ENCODE results near the gene ZNF76.

ZNF76 gene

GRCh38 chr6:35219683-35220326 is 39.7 kb upstream of the ZNF76 start:
- no peak for DNase-seq (ENCODE audit: low read depth)
- Histone ChIP-seq H3K36me3 (ENCODE audit: control insufficient read depth, insufficient read depth, low read length, severe bottlenecking) (no peaks in the 10 kb centered on the region), H3K4me1 (ENCODE audit: control insufficient read depth, insufficient read depth, low read length) (peaks cover 27% of the 10 kb centered on the region), H3K9ac (ENCODE audit: low read length) (no peak overlapping the region), H3K4me3 (ENCODE audit: low read length) (no peak overlapping the region), H3K27me3 (replicated peaks; ENCODE audit: control insufficient read depth, insufficient read depth, low read length) (no peaks in the 10 kb centered on the region), H3K9me3 (ENCODE audit: control insufficient read depth, low read length) (no peaks in the 10 kb centered on the region)

GRCh38 chr6:35220711-35221110 is 38.8 kb upstream of the ZNF76 start:
- no peak overlapping the region for H3K9ac ChIP-seq (ENCODE audit: low read length)
- H3K4me1 ChIP-seq (ENCODE audit: control insufficient read depth, insufficient read depth, low read length): peaks cover 19% of the 10 kb centered on the region
- H3K36me3 ChIP-seq (ENCODE audit: control insufficient read depth, insufficient read depth, low read length, severe bottlenecking): no peaks in the 10 kb centered on the region
- no peaks in the 10 kb centered on the region for H3K9me3 ChIP-seq (ENCODE audit: control insufficient read depth, low read length)
- H3K27me3 ChIP-seq (replicated peaks; ENCODE audit: control insufficient read depth, insufficient read depth, low read length): no peaks in the 10 kb centered on the region
- no peak for DNase-seq (ENCODE audit: low read depth)
- no peak overlapping the region for H3K4me3 ChIP-seq (ENCODE audit: low read length)

- Histone ChIP-seq H3K4me3 (ENCODE audit: low read length) (no peak overlapping the region), H3K9ac (ENCODE audit: low read length) (no peak overlapping the region), H3K36me3 (ENCODE audit: control insufficient read depth, insufficient read depth, low read length, severe bottlenecking) (no peaks in the 10 kb centered on the region), H3K4me1 (ENCODE audit: control insufficient read depth, insufficient read depth, low read length) (peaks cover 4% of the 10 kb centered on the region), H3K9me3 (ENCODE audit: control insufficient read depth, low read length) (no peaks in the 10 kb centered on the region), H3K27me3 (replicated peaks; ENCODE audit: control insufficient read depth, insufficient read depth, low read length) (no peaks in the 10 kb centered on the region)
- no peak for DNase-seq (ENCODE audit: low read depth)
Measured at GRCh38 chr6:35223396-35223795, 36.1 kb upstream of the ZNF76 start.

- Histone ChIP-seq H3K27me3 (replicated peaks; ENCODE audit: control insufficient read depth, insufficient read depth, low read length) (no peaks in the 10 kb centered on the region), H3K4me1 (ENCODE audit: control insufficient read depth, insufficient read depth, low read length) (no peaks in the 10 kb centered on the region), H3K4me3 (ENCODE audit: low read length) (no peak overlapping the region), H3K9ac (ENCODE audit: low read length) (no peak overlapping the region), H3K36me3 (ENCODE audit: control insufficient read depth, insufficient read depth, low read length, severe bottlenecking) (no peaks in the 10 kb centered on the region), H3K9me3 (ENCODE audit: control insufficient read depth, low read length) (no peaks in the 10 kb centered on the region)
- no peak for DNase-seq (ENCODE audit: low read depth)
Measured at GRCh38 chr6:35224720-35225119, 34.8 kb upstream of the ZNF76 start.

- no peak overlapping the region for H3K4me3 ChIP-seq (ENCODE audit: low read length)
- H3K4me1 ChIP-seq (ENCODE audit: control insufficient read depth, insufficient read depth, low read length): peaks cover 10% of the 10 kb centered on the region
- H3K9ac ChIP-seq (ENCODE audit: low read length): no peak overlapping the region
- peaks cover 2% of the 10 kb centered on the region for H3K36me3 ChIP-seq (ENCODE audit: control insufficient read depth, insufficient read depth, low read length, severe bottlenecking)
- no peaks in the 10 kb centered on the region for H3K9me3 ChIP-seq (ENCODE audit: control insufficient read depth, low read length)
- DNase-seq (ENCODE audit: low read depth): no peak
- H3K27me3 ChIP-seq (replicated peaks; ENCODE audit: control insufficient read depth, insufficient read depth, low read length): no peaks in the 10 kb centered on the region
Measured at GRCh38 chr6:35228481-35228880, 31.1 kb upstream of the ZNF76 start.

GRCh38 chr6:35229304-35229703 is 30.2 kb upstream of the ZNF76 start:
- Histone ChIP-seq H3K27me3 (replicated peaks; ENCODE audit: control insufficient read depth, insufficient read depth, low read length) (no peaks in the 10 kb centered on the region), H3K4me3 (ENCODE audit: low read length) (no peak overlapping the region), H3K4me1 (ENCODE audit: control insufficient read depth, insufficient read depth, low read length) (peaks cover 10% of the 10 kb centered on the region), H3K9ac (ENCODE audit: low read length) (no peak overlapping the region), H3K36me3 (ENCODE audit: control insufficient read depth, insufficient read depth, low read length, severe bottlenecking) (peaks cover 9% of the 10 kb centered on the region), H3K9me3 (ENCODE audit: control insufficient read depth, low read length) (no peaks in the 10 kb centered on the region)
- no peak for DNase-seq (ENCODE audit: low read depth)

- Histone ChIP-seq H3K36me3 (ENCODE audit: control insufficient read depth, insufficient read depth, low read length, severe bottlenecking) (peaks cover 13% of the 10 kb centered on the region), H3K9me3 (ENCODE audit: control insufficient read depth, low read length) (peaks cover 4% of the 10 kb centered on the region), H3K27me3 (replicated peaks; ENCODE audit: control insufficient read depth, insufficient read depth, low read length) (no peaks in the 10 kb centered on the region), H3K4me3 (ENCODE audit: low read length) (no peak overlapping the region), H3K4me1 (ENCODE audit: control insufficient read depth, insufficient read depth, low read length) (peaks cover 10% of the 10 kb centered on the region), H3K9ac (ENCODE audit: low read length) (no peak overlapping the region)
- no peak for DNase-seq (ENCODE audit: low read depth)
Measured at GRCh38 chr6:35230498-35230897, 29.0 kb upstream of the ZNF76 start.

GRCh38 chr6:35230950-35231349 is 28.6 kb upstream of the ZNF76 start:
- no peak overlapping the region for H3K9ac ChIP-seq (ENCODE audit: low read length)
- H3K9me3 ChIP-seq (ENCODE audit: control insufficient read depth, low read length): peaks cover 4% of the 10 kb centered on the region
- peaks cover 10% of the 10 kb centered on the region for H3K4me1 ChIP-seq (ENCODE audit: control insufficient read depth, insufficient read depth, low read length)
- H3K4me3 ChIP-seq (ENCODE audit: low read length): no peak overlapping the region
- peaks cover 13% of the 10 kb centered on the region for H3K36me3 ChIP-seq (ENCODE audit: control insufficient read depth, insufficient read depth, low read length, severe bottlenecking)
- no peak for DNase-seq (ENCODE audit: low read depth)
- no peaks in the 10 kb centered on the region for H3K27me3 ChIP-seq (replicated peaks; ENCODE audit: control insufficient read depth, insufficient read depth, low read length)

GRCh38 chr6:35231563-35231962 is 28.0 kb upstream of the ZNF76 start:
- Histone ChIP-seq H3K9me3 (ENCODE audit: control insufficient read depth, low read length) (peaks cover 4% of the 10 kb centered on the region), H3K27me3 (replicated peaks; ENCODE audit: control insufficient read depth, insufficient read depth, low read length) (no peaks in the 10 kb centered on the region), H3K36me3 (ENCODE audit: control insufficient read depth, insufficient read depth, low read length, severe bottlenecking) (peaks cover 13% of the 10 kb centered on the region), H3K4me3 (ENCODE audit: low read length) (no peak overlapping the region), H3K4me1 (ENCODE audit: control insufficient read depth, insufficient read depth, low read length) (peaks cover 10% of the 10 kb centered on the region), H3K9ac (ENCODE audit: low read length) (no peak overlapping the region)
- DNase-seq (ENCODE audit: low read depth): no peak

GRCh38 chr6:35234901-35235300 is 24.6 kb upstream of the ZNF76 start:
- H3K4me1 ChIP-seq (ENCODE audit: control insufficient read depth, insufficient read depth, low read length): peaks cover 10% of the 10 kb centered on the region
- no peak overlapping the region for H3K9ac ChIP-seq (ENCODE audit: low read length)
- no peak for DNase-seq (ENCODE audit: low read depth)
- no peak overlapping the region for H3K4me3 ChIP-seq (ENCODE audit: low read length)
- H3K27me3 ChIP-seq (replicated peaks; ENCODE audit: control insufficient read depth, insufficient read depth, low read length): no peaks in the 10 kb centered on the region
- H3K9me3 ChIP-seq (ENCODE audit: control insufficient read depth, low read length): peaks cover 4% of the 10 kb centered on the region
- H3K36me3 ChIP-seq (ENCODE audit: control insufficient read depth, insufficient read depth, low read length, severe bottlenecking): peaks cover 18% of the 10 kb centered on the region

- Histone ChIP-seq H3K4me1 (ENCODE audit: control insufficient read depth, insufficient read depth, low read length) (peaks cover under 1% of the 10 kb centered on the region), H3K36me3 (ENCODE audit: control insufficient read depth, insufficient read depth, low read length, severe bottlenecking) (peaks cover 23% of the 10 kb centered on the region)
Measured at GRCh38 chr6:35236223-35236622, 23.3 kb upstream of the ZNF76 start.

GRCh38 chr6:35237476-35237875 is 22.1 kb upstream of the ZNF76 start:
- peaks cover 4% of the 10 kb centered on the region for H3K9me3 ChIP-seq (ENCODE audit: control insufficient read depth, low read length)
- H3K4me3 ChIP-seq (ENCODE audit: low read length): no peak overlapping the region
- H3K4me1 ChIP-seq (ENCODE audit: control insufficient read depth, insufficient read depth, low read length): peaks cover 7% of the 10 kb centered on the region
- peaks cover 21% of the 10 kb centered on the region for H3K36me3 ChIP-seq (ENCODE audit: control insufficient read depth, insufficient read depth, low read length, severe bottlenecking)
- no peaks in the 10 kb centered on the region for H3K27me3 ChIP-seq (replicated peaks; ENCODE audit: control insufficient read depth, insufficient read depth, low read length)
- no peak for DNase-seq (ENCODE audit: low read depth)
- no peak overlapping the region for H3K9ac ChIP-seq (ENCODE audit: low read length)

More at GRCh38 chr6:35236223-35236622, 23.3 kb upstream of the ZNF76 start:
- Histone ChIP-seq H3K9ac (ENCODE audit: low read length) (no peak overlapping the region), H3K4me3 (ENCODE audit: low read length) (no peak overlapping the region), H3K27me3 (replicated peaks; ENCODE audit: control insufficient read depth, insufficient read depth, low read length) (no peaks in the 10 kb centered on the region), H3K9me3 (ENCODE audit: control insufficient read depth, low read length) (peaks cover 4% of the 10 kb centered on the region)
- no peak for DNase-seq (ENCODE audit: low read depth)

Data from adipocyte (in vitro differentiated cells).